MCF 10A (cell line): ENCODE results near the gene AQP11. TPM values are rescaled to one million over a fixed set of nuclear protein-coding genes. Genes with fewer than 3 reads are reported as not detected.

Source experiments
- Bru-seq: library from RNA; stranded (reverse); fragments of 400-500 nt; gene quantifications from one replicate; lab custom pipeline; 2021; lab: Mats Ljungman, UMichigan
- BruChase-seq, 2 experiments: library from RNA; stranded (reverse); fragments of 400-500 nt; gene quantifications; one replicate each; lab custom pipeline; 2021; lab: Mats Ljungman, UMichigan
- BruUV-seq: library from RNA; stranded (reverse); fragments of 400-500 nt; replicated peaks from 2 replicates; lab custom pipeline; 2021; lab: Mats Ljungman, UMichigan
- CTCF ChIA-PET: fragments of 300-600 bp; sonication (Branson Sonifier 250); formaldehyde crosslinking; extraction: SDS; loops from one replicate; lab custom pipeline; 2021; ENCODE audit warnings: antibody characterized with exemption, inconsistent platforms; lab: Yijun Ruan, JAX
- POLR2A ChIA-PET: fragments of 300-600, 350-650 bp; sonication (Branson Sonifier 250); formaldehyde crosslinking; extraction: SDS; loops from one replicate; lab custom pipeline; 2020; ENCODE audit warnings: antibody characterized with exemption, inconsistent platforms; lab: Yijun Ruan, JAX
- DNase-seq: peaks from one replicate; pipeline ENCODE4 v3.0.0-alpha.2; 2018; ENCODE audit not compliant: unreplicated experiment
- H3K27ac Mint-ChIP-seq: one replicate; pipeline ENCODE4 v1.8.0; 2022; ENCODE audit warnings: mild to moderate bottlenecking, low read depth, mixed read lengths; ENCODE audit not compliant: unreplicated experiment
- H3K27me3 Mint-ChIP-seq: one replicate; pipeline ENCODE4 v1.8.0; 2022; ENCODE audit warnings: mixed read lengths; ENCODE audit not compliant: insufficient read depth, unreplicated experiment
- H3K36me3 Mint-ChIP-seq: one replicate; pipeline ENCODE4 v1.8.0; 2022; ENCODE audit warnings: mild to moderate bottlenecking, moderate library complexity, mixed read lengths; ENCODE audit not compliant: insufficient read depth, unreplicated experiment
- H3K4me1 Mint-ChIP-seq: one replicate; pipeline ENCODE4 v1.8.0; 2022; ENCODE audit warnings: mixed read lengths; ENCODE audit not compliant: insufficient read depth, unreplicated experiment
- H3K4me3 Mint-ChIP-seq: one replicate; pipeline ENCODE4 v1.8.0; 2022; ENCODE audit warnings: mild to moderate bottlenecking, moderate library complexity, mixed read lengths; ENCODE audit not compliant: unreplicated experiment
- H3K9me3 Mint-ChIP-seq: one replicate; pipeline ENCODE4 v1.8.0; 2022; ENCODE audit warnings: mixed read lengths; ENCODE audit not compliant: unreplicated experiment
- CTCF ChIP-seq: fragments of 200-600 bp; IDR thresholded peaks from one replicate; pipeline ENCODE4 v1.8.0; 2022; ENCODE audit warnings: antibody characterized with exemption, mild to moderate bottlenecking; ENCODE audit not compliant: unreplicated experiment
- intact Hi-C: fragments of 100-400 bp; cut with micrococcal nuclease; formaldehyde crosslinking; loops from 2 replicates; pipeline ENCODE4 v1.14.1; 2022
- long read RNA-seq: library from polyadenylated mRNA; stranded (forward); transcript quantifications from one replicate; pipeline ENCODE4 v2.0.0, GENCODE V29; 2022
- total RNA-seq: library from RNA; stranded (reverse); gene quantifications from 2 replicates; pipeline ENCODE4 v1.2.3, GENCODE V29; 2022

AQP11 gene
- total RNA-seq (0.27 TPM in 1 of 2 replicates, not detected in the other), Bru-seq, nascent RNA (percentile 25 among the genes with signal in this experiment), BruChase-seq, experiment 1, labeled RNA remaining after a 6-hour chase (percentile 17 among the genes with signal in this experiment), BruChase-seq, experiment 2, labeled RNA remaining after a 2-hour chase (percentile 17 among the genes with signal in this experiment)
- long read RNA-seq, partial matches to known transcripts: 0 of 7 reads
- long read RNA-seq, other reads (novel, unspliced or antisense): 7 of 7 reads

GRCh38 chr11:77589521-77590193, at the start of gene AQP11:
Gene AQP11, plus strand, starts transcription at chr11:77589953. Its CDS starts 40 bp downstream, at chr11:77589993.
- ChIA-PET CTCF (interaction anchor here (0.6 to 0.7 kb wide), 3 partner anchors 13 to 402 kb away, joined by 3 to 4 read pairs (median 4); no protein-coding TSS in a partner anchor), POLR2A (interaction anchor here (0.7 to 1.5 kb wide), 10 partner anchors 8 to 490 kb away, joined by 3 to 5 read pairs (median 4); partner anchors contain the start of gene NDUFC2)
- Mint-ChIP-seq H3K27me3 (no peaks in the 10 kb centered on the region), H3K4me3 (peak within 1 kb of the TSS; percentile 78), H3K27ac (no peak within 1 kb of the TSS), H3K9me3 (peaks cover 8% of the 10 kb centered on the region), H3K36me3 (no peaks in the 10 kb centered on the region), H3K4me1 (peaks cover 10% of the 10 kb centered on the region)
- DNase-seq: peak; percentile 66
- no peak for TF ChIP-seq CTCF
- no TSS peak for BruUV-seq
- intact Hi-C loops: no loop called here

- ChIA-PET POLR2A (no interaction called here), CTCF (interaction anchor here (0.5 to 1.7 kb wide), 7 partner anchors 17 to 451 kb away, joined by 3 to 6 read pairs (median 4); partner anchors contain the start of gene MYO7A)
- H3K4me1 Mint-ChIP-seq: no peaks in the 10 kb centered on the region
These were observed 47.5 kb upstream of the AQP11 start for GRCh38 chr11:77542296-77542695.

GRCh38 chr11:77547047-77547836, 42.5 kb upstream of the AQP11 start:
- ChIA-PET CTCF (interaction anchor here (0.7 to 3.4 kb wide), 25 partner anchors 9 to 807 kb away, joined by 3 to 60 read pairs (median 7); partner anchors contain the start of gene MYO7A), POLR2A (interaction anchor here (0.7 to 1.5 kb wide), 2 partner anchors 9 to 351 kb away, joined by 4 to 9 read pairs; no protein-coding TSS in a partner anchor)
- no TSS peak for BruUV-seq

More at GRCh38 chr11:77542296-77542695, 47.5 kb upstream of the AQP11 start:
- Mint-ChIP-seq H3K4me3 (no peak overlapping the region), H3K27me3 (no peaks in the 10 kb centered on the region), H3K36me3 (no peaks in the 10 kb centered on the region), H3K9me3 (peaks cover 6% of the 10 kb centered on the region), H3K27ac (no peak overlapping the region)
- DNase-seq: no peak
- TF ChIP-seq CTCF: no peak
- intact Hi-C loops: no loop called here
- no TSS peak for BruUV-seq

More at GRCh38 chr11:77547047-77547836, 42.5 kb upstream of the AQP11 start:
- TF ChIP-seq CTCF: no peak
- no peak for DNase-seq
- Mint-ChIP-seq H3K27ac (no peak overlapping the region), H3K36me3 (no peaks in the 10 kb centered on the region), H3K9me3 (no peaks in the 10 kb centered on the region), H3K4me1 (peaks cover 5% of the 10 kb centered on the region), H3K4me3 (no peak overlapping the region), H3K27me3 (no peaks in the 10 kb centered on the region)
- intact Hi-C loops: loop anchor here (5.0 kb wide), 1 partner anchor 135 kb away; no protein-coding TSS in a partner anchor
